Hepatocyte (in vitro differentiated cells): ENCODE measurements around the gene ERBB4. TPM values are rescaled to one million over a fixed set of nuclear protein-coding genes. Genes with fewer than 3 reads are reported as not detected.

Experiments used
- DNase-seq: peaks from one replicate; pipeline ENCODE4 v3.0.0-alpha.2; 2016; ENCODE audit warnings: low spot score
- H2AFZ ChIP-seq: fragments of 200-600 bp; sonication (generic); 2 replicates; pipeline ENCODE4 v1.6.0; 2016; ENCODE audit warnings: antibody characterized with exemption, mild to moderate bottlenecking
- H3K27ac ChIP-seq: fragments of 200-600 bp; sonication (generic); 2 replicates; pipeline ENCODE4 v1.5.1; 2016; ENCODE audit warnings: mild to moderate bottlenecking
- H3K27me3 ChIP-seq: fragments of 200-600 bp; sonication (generic); 2 replicates; pipeline ENCODE4 v1.6.1; 2016
- H3K36me3 ChIP-seq: fragments of 200-600 bp; sonication (generic); replicated peaks from 2 replicates; pipeline ENCODE4 v1.5.1; 2016; ENCODE audit warnings: low read depth; ENCODE audit not compliant: insufficient read depth
- H3K4me1 ChIP-seq: fragments of 200-600 bp; sonication (generic); 2 replicates; pipeline ENCODE4 v1.5.1; 2016; ENCODE audit warnings: mild to moderate bottlenecking, moderate library complexity; ENCODE audit not compliant: insufficient read depth
- H3K4me2 ChIP-seq: fragments of 200-600 bp; sonication (generic); 2 replicates; pipeline ENCODE4 v1.6.0; 2016
- H3K4me3 ChIP-seq: fragments of 200-600 bp; sonication (generic); 2 replicates; pipeline ENCODE4 v1.5.1; 2016; ENCODE audit warnings: mild to moderate bottlenecking
- H3K79me2 ChIP-seq: fragments of 200-600 bp; sonication (generic); 2 replicates; pipeline ENCODE4 v1.6.0; 2017; ENCODE audit warnings: mild to moderate bottlenecking
- H3K9me2 ChIP-seq: fragments of 200-600 bp; sonication (generic); replicated peaks from 2 replicates; pipeline ENCODE4 v1.6.0; 2017; ENCODE audit warnings: mild to moderate bottlenecking; ENCODE audit not compliant: insufficient read depth
- H3K9me3 ChIP-seq: fragments of 200-600 bp; sonication (generic); 2 replicates; pipeline ENCODE4 v1.5.1; 2016; ENCODE audit warnings: low read depth, mild to moderate bottlenecking
- H4K20me1 ChIP-seq: fragments of 200-600 bp; sonication (generic); 2 replicates; pipeline ENCODE4 v1.6.0; 2016; ENCODE audit warnings: mild to moderate bottlenecking; ENCODE audit not compliant: insufficient read depth, poor library complexity, severe bottlenecking
- EZH2 ChIP-seq: fragments of 200-600 bp; sonication (generic); IDR thresholded peaks from 2 replicates; pipeline ENCODE4 v1.6.1; 2016; ENCODE audit warnings: antibody characterized with exemption, mild to moderate bottlenecking, borderline replicate concordance
- EZH2phosphoT487 ChIP-seq: fragments of 200-600 bp; sonication (generic); IDR thresholded peaks from one replicate; pipeline ENCODE4 v1.6.1; 2018; ENCODE audit warnings: antibody characterized with exemption, mild to moderate bottlenecking, low read depth, moderate library complexity; ENCODE audit not compliant: unreplicated experiment, severe bottlenecking
- WGBS: methylation state at CpG from one replicate; pipeline ENCODE4 v1.1.6; 2016; ENCODE audit warnings: low lambda C conversion rate; ENCODE audit errors: missing lambda C conversion rate; 5-methylcytosine and 5-hydroxymethylcytosine counted together
- polyA plus RNA-seq: library from polyadenylated mRNA; unstranded; fragments of >200 nt; fragmentation: Nextera tagmentation; extraction: Ambion mirVana; gene quantifications from 2 replicates; pipeline ENCODE4 v1.2.1, GENCODE V29; 2016
- total RNA-seq: library from RNA; depleted of rRNA; stranded (reverse); fragments of >200 nt; gene quantifications from 2 replicates; pipeline ENCODE4 v1.2.3, GENCODE V29; 2014
- TF ChIP-seq, protein P1 (sequence below): fragments of 200-600 bp; sonication (generic); IDR thresholded peaks from 2 replicates; pipeline ENCODE4 v1.5.1; 2016; ENCODE audit warnings: antibody characterized with exemption, mild to moderate bottlenecking; ENCODE audit not compliant: poor library complexity

ERBB4 gene
- total and polyA plus RNA-seq, 2 experiments from 2014 or later: 3.4 to 3.9 TPM

GRCh38 chr2:211513446-211513845 is 1025.2 kb downstream of the ERBB4 start:
- Histone ChIP-seq H3K4me1 (no peaks in the 10 kb centered on the region), H3K9me2 (no peaks in the 10 kb centered on the region), H3K27ac (no peak overlapping the region), H2AFZ (no peak overlapping the region), H3K4me2 (no peak overlapping the region), H3K27me3 (no peaks in the 10 kb centered on the region), H3K36me3 (no peaks in the 10 kb centered on the region), H3K9me3 (no peaks in the 10 kb centered on the region), H3K79me2 (no peaks in the 10 kb centered on the region), H3K4me3 (no peak overlapping the region), H4K20me1 (no peaks in the 10 kb centered on the region)
- TF ChIP-seq, protein P1, sequence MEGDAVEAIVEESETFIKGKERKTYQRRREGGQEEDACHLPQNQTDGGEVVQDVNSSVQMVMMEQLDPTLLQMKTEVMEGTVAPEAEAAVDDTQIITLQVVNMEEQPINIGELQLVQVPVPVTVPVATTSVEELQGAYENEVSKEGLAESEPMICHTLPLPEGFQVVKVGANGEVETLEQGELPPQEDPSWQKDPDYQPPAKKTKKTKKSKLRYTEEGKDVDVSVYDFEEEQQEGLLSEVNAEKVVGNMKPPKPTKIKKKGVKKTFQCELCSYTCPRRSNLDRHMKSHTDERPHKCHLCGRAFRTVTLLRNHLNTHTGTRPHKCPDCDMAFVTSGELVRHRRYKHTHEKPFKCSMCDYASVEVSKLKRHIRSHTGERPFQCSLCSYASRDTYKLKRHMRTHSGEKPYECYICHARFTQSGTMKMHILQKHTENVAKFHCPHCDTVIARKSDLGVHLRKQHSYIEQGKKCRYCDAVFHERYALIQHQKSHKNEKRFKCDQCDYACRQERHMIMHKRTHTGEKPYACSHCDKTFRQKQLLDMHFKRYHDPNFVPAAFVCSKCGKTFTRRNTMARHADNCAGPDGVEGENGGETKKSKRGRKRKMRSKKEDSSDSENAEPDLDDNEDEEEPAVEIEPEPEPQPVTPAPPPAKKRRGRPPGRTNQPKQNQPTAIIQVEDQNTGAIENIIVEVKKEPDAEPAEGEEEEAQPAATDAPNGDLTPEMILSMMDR: no peak
- TF ChIP-seq EZH2: no peak
- TF ChIP-seq EZH2phosphoT487: no peak
- WGBS: 85% methylated on average over 3 of the region's 3 CpGs
- no peak for DNase-seq

DNA sequence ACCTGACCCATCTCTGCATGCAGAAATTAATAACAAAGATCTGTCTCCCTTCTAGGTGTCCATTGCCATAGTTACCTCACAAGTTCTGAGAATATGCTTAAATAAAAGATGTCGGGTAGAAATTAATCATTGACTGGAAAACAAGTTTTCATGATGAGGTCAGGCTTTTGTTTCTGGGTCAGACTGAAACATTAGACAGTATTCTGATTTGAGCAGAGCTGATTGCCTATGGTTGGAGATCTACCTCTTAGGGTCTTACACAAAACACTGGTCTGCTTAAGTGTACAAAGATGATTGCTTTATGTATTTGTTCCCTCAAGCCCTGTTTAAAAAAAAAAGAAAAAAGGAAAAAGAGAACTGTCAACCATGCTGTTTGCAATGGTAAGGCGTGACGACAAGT is 1025.8 kb downstream of the ERBB4 start:
- H3K27ac ChIP-seq: no peak overlapping the region
- DNase-seq: no peak
- H4K20me1 ChIP-seq: no peaks in the 10 kb centered on the region
- H3K9me2 ChIP-seq: no peaks in the 10 kb centered on the region
- H3K27me3 ChIP-seq: no peaks in the 10 kb centered on the region
- no peak overlapping the region for H3K4me3 ChIP-seq
- no peak overlapping the region for H2AFZ ChIP-seq
- 91% methylated on average over 3 of the region's 3 CpGs for WGBS
- no peaks in the 10 kb centered on the region for H3K4me1 ChIP-seq
- no peaks in the 10 kb centered on the region for H3K9me3 ChIP-seq
- no peak overlapping the region for H3K4me2 ChIP-seq
- H3K79me2 ChIP-seq: no peaks in the 10 kb centered on the region
- no peak for TF ChIP-seq EZH2phosphoT487
- TF ChIP-seq EZH2: no peak
- TF ChIP-seq, protein P1: no peak
- no peaks in the 10 kb centered on the region for H3K36me3 ChIP-seq

DNA sequence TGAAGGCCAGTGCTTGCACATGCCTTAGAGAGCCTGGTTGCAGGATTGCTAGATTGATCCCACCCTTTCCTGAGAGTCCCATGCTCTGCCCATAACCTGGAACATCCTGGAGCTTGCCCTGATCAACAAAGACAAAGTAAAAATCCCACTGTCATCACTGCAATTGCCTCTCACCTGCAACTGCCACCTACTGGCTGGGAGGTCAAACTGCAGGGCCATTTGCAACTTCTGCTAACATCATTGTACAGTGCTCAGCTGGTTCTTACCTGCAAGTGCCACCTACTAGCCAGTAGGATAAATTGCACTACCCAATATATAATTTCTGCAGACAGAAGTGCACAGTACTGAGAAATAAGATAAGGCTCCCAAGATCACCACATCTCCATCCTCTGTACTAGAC is 1034.7 kb downstream of the ERBB4 start:
- H3K4me1 ChIP-seq: no peaks in the 10 kb centered on the region
- no peaks in the 10 kb centered on the region for H3K9me3 ChIP-seq
- no peak overlapping the region for H3K27ac ChIP-seq
- H3K36me3 ChIP-seq: no peaks in the 10 kb centered on the region
- no peak overlapping the region for H3K4me2 ChIP-seq
- H3K9me2 ChIP-seq: no peaks in the 10 kb centered on the region
- no peak for DNase-seq
- H2AFZ ChIP-seq: no peak overlapping the region
- no peaks in the 10 kb centered on the region for H4K20me1 ChIP-seq
- H3K27me3 ChIP-seq: no peaks in the 10 kb centered on the region
- H3K4me3 ChIP-seq: no peak overlapping the region
- TF ChIP-seq, protein P1: no peak
- no peak for TF ChIP-seq EZH2
- no peaks in the 10 kb centered on the region for H3K79me2 ChIP-seq

- no peak overlapping the region for H3K27ac ChIP-seq
- H3K4me3 ChIP-seq: no peak overlapping the region
- no peaks in the 10 kb centered on the region for H3K79me2 ChIP-seq
- no peaks in the 10 kb centered on the region for H3K9me3 ChIP-seq
- H3K4me2 ChIP-seq: no peak overlapping the region
- no peaks in the 10 kb centered on the region for H3K9me2 ChIP-seq
- TF ChIP-seq EZH2phosphoT487 (no peak), EZH2 (no peak)
- TF ChIP-seq, protein P1: no peak
- no peaks in the 10 kb centered on the region for H3K36me3 ChIP-seq
- no peaks in the 10 kb centered on the region for H4K20me1 ChIP-seq
- no peaks in the 10 kb centered on the region for H3K27me3 ChIP-seq
- no peak overlapping the region for H2AFZ ChIP-seq
- no peaks in the 10 kb centered on the region for H3K4me1 ChIP-seq
- 96% methylated on average over 4 of the region's 4 CpGs for WGBS
- no peak for DNase-seq
These were observed 1035.4 kb downstream of the ERBB4 start for GRCh38 chr2:211503198-211503597.
